HG03095 (cell line): ENCODE measurements around the gene SLC22A2.

ENCODE experiments used
- ATAC-seq: cut with Tn5 transposase; IDR thresholded peaks from one replicate; pipeline ENCODE4 v1.9.1; 2021; ENCODE audit warnings: moderate library complexity; ENCODE audit not compliant: unreplicated experiment

SLC22A2 gene

GRCh38 chr6:160274871-160275510 lies 16.4 kb upstream of the SLC22A2 start:
- no peak for ATAC-seq

- ATAC-seq, result no peak
Observed at GRCh38 chr6:160273750-160274149, 15.1 kb upstream of the SLC22A2 start.

GRCh38 chr6:160273196-160273595 lies 14.6 kb upstream of the SLC22A2 start:
- no peak for ATAC-seq

- ATAC-seq, result no peak
Observed at GRCh38 chr6:160272707-160273106, 14.1 kb upstream of the SLC22A2 start.

GRCh38 chr6:160270347-160270746 lies 11.7 kb upstream of the SLC22A2 start:
- ATAC-seq, result no peak

GRCh38 chr6:160269771-160270170 lies 11.2 kb upstream of the SLC22A2 start:
- no peak for ATAC-seq

GRCh38 chr6:160269023-160269521 lies 10.5 kb upstream of the SLC22A2 start:
- no peak for ATAC-seq

GRCh38 chr6:160267102-160267501 lies 8.5 kb upstream of the SLC22A2 start:
- no peak for ATAC-seq

GRCh38 chr6:160265869-160266476 lies 7.4 kb upstream of the SLC22A2 start:
- ATAC-seq, result peak; percentile 61

- ATAC-seq, result no peak
Observed at GRCh38 chr6:160264061-160264612, 5.5 kb upstream of the SLC22A2 start.

GRCh38 chr6:160263196-160263939 lies 4.7 kb upstream of the SLC22A2 start:
- ATAC-seq, result no peak

GRCh38 chr6:160261991-160262680 lies 3.5 kb upstream of the SLC22A2 start:
- ATAC-seq, result no peak

- no peak for ATAC-seq
Observed at GRCh38 chr6:160260803-160261450, 2.3 kb upstream of the SLC22A2 start.

GRCh38 chr6:160260367-160260766 lies 1.7 kb upstream of the SLC22A2 start:
- no peak for ATAC-seq

GRCh38 chr6:160259598-160259997 lies 977 bp upstream of the SLC22A2 start:
- no peak for ATAC-seq

GRCh38 chr6:160259143-160259425 lies 463 bp upstream of the SLC22A2 start:
- no peak for ATAC-seq

- no peak for ATAC-seq
Observed at GRCh38 chr6:160256445-160256844, 2.2 kb downstream of the SLC22A2 start.

GRCh38 chr6:160254467-160255312 lies 3.9 kb downstream of the SLC22A2 start:
- ATAC-seq, result no peak

GRCh38 chr6:160253714-160254113 lies 4.9 kb downstream of the SLC22A2 start:
- ATAC-seq, result no peak

GRCh38 chr6:160253292-160253691 lies 5.3 kb downstream of the SLC22A2 start:
- no peak for ATAC-seq
